Neural crest cell (in vitro differentiated cells): ENCODE measurements around the gene DHX40. TPM values are rescaled to one million over a fixed set of nuclear protein-coding genes. Genes with fewer than 3 reads are reported as not detected.
"Not testable (repeated sequence)": the region's sequence is repeated elsewhere in the genome, so short reads cannot be mapped to it uniquely, and the experiment has no call there.

Experiments
- DNase-seq: peaks from one replicate; pipeline ENCODE4 v3.0.0; 2021; ENCODE audit warnings: low read depth, mixed read lengths, low spot score
- H3K27ac Mint-ChIP-seq: one replicate; pipeline ENCODE4 v1.8.0; 2021; ENCODE audit warnings: mild to moderate bottlenecking, mixed read lengths; ENCODE audit not compliant: unreplicated experiment
- H3K27me3 Mint-ChIP-seq: 2 replicates; pipeline ENCODE4 v1.8.0; 2021; ENCODE audit warnings: low read depth, mild to moderate bottlenecking, mixed read lengths
- H3K36me3 Mint-ChIP-seq: 2 replicates; pipeline ENCODE4 v1.8.0; 2021; ENCODE audit warnings: low read depth, mild to moderate bottlenecking, mixed read lengths
- H3K4me1 Mint-ChIP-seq: 2 replicates; pipeline ENCODE4 v1.8.0; 2021; ENCODE audit warnings: mixed read lengths
- H3K4me3 Mint-ChIP-seq: one replicate; pipeline ENCODE4 v1.8.0; 2021; ENCODE audit warnings: mild to moderate bottlenecking, mixed read lengths
- H3K9me3 Mint-ChIP-seq: 2 replicates; pipeline ENCODE4 v1.8.0; 2021; ENCODE audit warnings: mixed read lengths
- CTCF ChIP-seq: fragments of 200-600 bp; sonication (generic); conservative IDR thresholded peaks from 2 replicates; pipeline ENCODE4 v1.5.0; 2021; ENCODE audit warnings: antibody characterized with exemption, mild to moderate bottlenecking
- total RNA-seq: library from RNA; stranded (reverse); gene quantifications from 2 replicates; pipeline ENCODE4 v1.2.1, GENCODE V29; 2021

The DHX40 gene
- total RNA-seq, 1 donor from 2014 or later = 54.0 TPM

- Mint-ChIP-seq H3K4me3 (no peak overlapping the region), H3K9me3 (no peaks in the 10 kb centered on the region), H3K27ac (no peak overlapping the region), H3K27me3 (peaks cover 10% of the 10 kb centered on the region), H3K4me1 (peaks cover 5% of the 10 kb centered on the region), H3K36me3 (no peaks in the 10 kb centered on the region)
- DNase-seq = peak; percentile 81
- TF ChIP-seq CTCF = peak; percentile 87
Measured at GRCh38 chr17:59521465-59522126, 43.8 kb upstream of the DHX40 start.

DNA sequence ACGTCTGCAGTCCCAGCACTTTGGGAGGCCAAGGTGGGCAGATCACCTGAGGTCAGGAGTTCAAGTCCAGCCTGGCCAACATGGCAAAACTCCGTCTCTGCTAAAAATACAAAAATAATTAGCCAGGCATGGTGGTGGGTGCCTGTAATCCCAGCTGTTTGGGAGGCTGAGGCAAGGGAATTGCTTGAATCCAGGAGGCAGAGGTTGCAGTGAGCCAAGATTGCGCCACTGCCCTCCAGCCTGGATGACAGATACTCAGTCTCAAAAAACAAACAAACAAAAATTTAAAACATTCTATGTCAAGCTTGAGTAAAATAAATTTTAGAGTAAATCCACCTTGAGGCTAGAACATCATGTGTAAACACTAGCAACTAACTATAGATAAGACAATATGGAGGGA, 40.5 kb upstream of the DHX40 start:
- H3K36me3 Mint-ChIP-seq, H3K4me3 Mint-ChIP-seq, H3K27ac Mint-ChIP-seq, H3K9me3 Mint-ChIP-seq, DNase-seq, H3K4me1 Mint-ChIP-seq: not testable (repeated sequence)
- H3K27me3 Mint-ChIP-seq = peaks cover 26% of the 10 kb centered on the region

DNA sequence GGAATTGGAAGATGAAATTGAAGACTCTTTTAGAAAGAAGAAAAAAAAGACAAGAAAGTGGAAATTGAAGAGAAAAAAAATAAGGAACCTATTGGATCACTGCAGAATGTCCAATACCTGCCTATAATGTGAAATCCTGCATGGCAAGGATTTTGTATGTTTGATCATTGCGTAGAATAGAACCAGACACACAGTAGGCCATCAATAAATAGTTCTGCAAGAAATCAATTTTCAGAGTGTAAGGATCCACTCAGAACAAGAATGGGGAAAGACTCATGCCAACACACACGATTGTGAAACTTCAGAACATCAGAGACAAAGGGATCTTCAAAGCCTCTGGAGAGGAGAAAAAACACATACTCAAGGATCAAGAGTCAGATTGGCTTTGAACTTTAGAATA, 39.7 kb upstream of the DHX40 start:
- Mint-ChIP-seq H3K4me1 (peaks cover 5% of the 10 kb centered on the region), H3K36me3 (no peaks in the 10 kb centered on the region), H3K27ac (no peak overlapping the region), H3K9me3 (no peaks in the 10 kb centered on the region), H3K27me3 (peaks cover 26% of the 10 kb centered on the region), H3K4me3 (no peak overlapping the region)
- DNase-seq = no peak
- no peak for TF ChIP-seq CTCF

GRCh38 chr17:59526451-59526850, 39.0 kb upstream of the DHX40 start:
- H3K9me3 Mint-ChIP-seq = no peaks in the 10 kb centered on the region
- no peak for TF ChIP-seq CTCF
- no peaks in the 10 kb centered on the region for H3K36me3 Mint-ChIP-seq
- H3K27ac Mint-ChIP-seq = no peak overlapping the region
- H3K4me1 Mint-ChIP-seq = peaks cover 2% of the 10 kb centered on the region
- H3K27me3 Mint-ChIP-seq = peaks cover 26% of the 10 kb centered on the region
- DNase-seq = no peak
- no peak overlapping the region for H3K4me3 Mint-ChIP-seq

GRCh38 chr17:59527325-59527917, 38.0 kb upstream of the DHX40 start:
- Mint-ChIP-seq H3K36me3 (no peaks in the 10 kb centered on the region), H3K27ac (no peak overlapping the region), H3K4me3 (no peak overlapping the region), H3K4me1 (no peaks in the 10 kb centered on the region), H3K27me3 (peaks cover 26% of the 10 kb centered on the region), H3K9me3 (no peaks in the 10 kb centered on the region)
- DNase-seq = no peak
- TF ChIP-seq CTCF = no peak

- Mint-ChIP-seq H3K9me3 (no peaks in the 10 kb centered on the region), H3K4me1 (no peaks in the 10 kb centered on the region), H3K27me3 (peaks cover 26% of the 10 kb centered on the region), H3K36me3 (no peaks in the 10 kb centered on the region), H3K27ac (no peak overlapping the region), H3K4me3 (no peak overlapping the region)
- no peak for DNase-seq
- TF ChIP-seq CTCF = no peak
Measured at GRCh38 chr17:59527931-59528330, 37.5 kb upstream of the DHX40 start.
